ENCODE measurements around the gene BSCL2. TPM values are rescaled to one million over a fixed set of nuclear protein-coding genes. Genes with fewer than 3 reads are reported as not detected.
A peak's percentile ranks its signal among the peaks of the same experiment; 100 is the strongest.

The BSCL2 gene
- total and polyA plus RNA-seq, 2 of the 13 experiments (the other 11 are each of a cell fraction or from before 2014, with no cell fraction given) = 19.5 to 21.1 TPM

DNA sequence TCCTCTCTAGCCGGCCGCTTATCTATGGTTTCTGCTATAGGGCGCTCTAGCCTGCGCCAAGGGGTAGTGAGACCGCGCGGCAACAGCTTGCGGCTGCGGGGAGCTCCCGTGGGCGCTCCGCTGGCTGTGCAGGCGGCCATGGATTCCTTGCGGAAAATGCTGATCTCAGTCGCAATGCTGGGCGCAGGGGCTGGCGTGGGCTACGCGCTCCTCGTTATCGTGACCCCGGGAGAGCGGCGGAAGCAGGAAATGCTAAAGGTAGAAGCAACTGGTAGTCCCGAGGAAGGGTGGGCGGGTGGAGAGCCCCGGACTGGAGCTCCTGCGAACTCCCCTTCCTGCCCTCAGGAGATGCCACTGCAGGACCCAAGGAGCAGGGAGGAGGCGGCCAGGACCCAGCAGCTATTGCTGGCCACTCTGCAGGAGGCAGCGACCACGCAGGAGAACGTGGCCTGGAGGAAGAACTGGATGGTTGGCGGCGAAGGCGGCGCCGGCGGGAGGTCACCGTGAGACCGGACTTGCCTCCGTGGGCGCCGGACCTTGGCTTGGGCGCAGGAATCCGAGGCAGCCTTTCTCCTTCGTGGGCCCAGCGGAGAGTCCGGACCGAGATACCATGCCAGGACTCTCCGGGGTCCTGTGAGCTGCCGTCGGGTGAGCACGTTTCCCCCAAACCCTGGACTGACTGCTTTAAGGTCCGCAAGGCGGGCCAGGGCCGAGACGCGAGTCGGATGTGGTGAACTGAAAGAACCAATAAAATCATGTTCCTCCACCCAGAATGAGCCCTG, 35.4 kb downstream of the BSCL2 start, which contains the start of the genes LBHD1 and UQCC3 (continued):
- TF ChIP-seq, protein P1, sequence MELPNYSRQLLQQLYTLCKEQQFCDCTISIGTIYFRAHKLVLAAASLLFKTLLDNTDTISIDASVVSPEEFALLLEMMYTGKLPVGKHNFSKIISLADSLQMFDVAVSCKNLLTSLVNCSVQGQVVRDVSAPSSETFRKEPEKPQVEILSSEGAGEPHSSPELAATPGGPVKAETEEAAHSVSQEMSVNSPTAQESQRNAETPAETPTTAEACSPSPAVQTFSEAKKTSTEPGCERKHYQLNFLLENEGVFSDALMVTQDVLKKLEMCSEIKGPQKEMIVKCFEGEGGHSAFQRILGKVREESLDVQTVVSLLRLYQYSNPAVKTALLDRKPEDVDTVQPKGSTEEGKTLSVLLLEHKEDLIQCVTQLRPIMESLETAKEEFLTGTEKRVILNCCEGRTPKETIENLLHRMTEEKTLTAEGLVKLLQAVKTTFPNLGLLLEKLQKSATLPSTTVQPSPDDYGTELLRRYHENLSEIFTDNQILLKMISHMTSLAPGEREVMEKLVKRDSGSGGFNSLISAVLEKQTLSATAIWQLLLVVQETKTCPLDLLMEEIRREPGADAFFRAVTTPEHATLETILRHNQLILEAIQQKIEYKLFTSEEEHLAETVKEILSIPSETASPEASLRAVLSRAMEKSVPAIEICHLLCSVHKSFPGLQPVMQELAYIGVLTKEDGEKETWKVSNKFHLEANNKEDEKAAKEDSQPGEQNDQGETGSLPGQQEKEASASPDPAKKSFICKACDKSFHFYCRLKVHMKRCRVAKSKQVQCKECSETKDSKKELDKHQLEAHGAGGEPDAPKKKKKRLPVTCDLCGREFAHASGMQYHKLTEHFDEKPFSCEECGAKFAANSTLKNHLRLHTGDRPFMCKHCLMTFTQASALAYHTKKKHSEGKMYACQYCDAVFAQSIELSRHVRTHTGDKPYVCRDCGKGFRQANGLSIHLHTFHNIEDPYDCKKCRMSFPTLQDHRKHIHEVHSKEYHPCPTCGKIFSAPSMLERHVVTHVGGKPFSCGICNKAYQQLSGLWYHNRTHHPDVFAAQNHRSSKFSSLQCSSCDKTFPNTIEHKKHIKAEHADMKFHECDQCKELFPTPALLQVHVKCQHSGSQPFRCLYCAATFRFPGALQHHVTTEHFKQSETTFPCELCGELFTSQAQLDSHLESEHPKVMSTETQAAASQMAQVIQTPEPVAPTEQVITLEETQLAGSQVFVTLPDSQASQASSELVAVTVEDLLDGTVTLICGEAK (IDR thresholded peaks at IDR 0.05) = no peak
- TF ChIP-seq, protein P1 (CRISPR knock-in tag; IDR thresholded peaks at IDR 0.05) = peak; percentile 72; the same call in 1 of the 2 replicates
- TF ChIP-seq MZF1 (CRISPR knock-in tag; IDR thresholded peaks at IDR 0.05; ENCODE audit: borderline replicate concordance) = 0 out of 2 replicates have a peak, but pooled peaks have one; percentile 19
- TF ChIP-seq TCF7L2 (IDR thresholded peaks at IDR 0.05; ENCODE audit: low read depth, low read length) = no peak
- TF ChIP-seq ZSCAN29 (CRISPR knock-in tag; conservative IDR thresholded peaks at IDR 0.05) = no peak; the same call in 1 of the 2 replicates
- no peak for TF ChIP-seq ZNF790 (CRISPR knock-in tag; IDR thresholded peaks at IDR 0.05; ENCODE audit: borderline replicate concordance)
- TF ChIP-seq WIZ (CRISPR knock-in tag; IDR thresholded peaks at IDR 0.05) = peak; percentile 84
- no peak for TF ChIP-seq RCOR2 (CRISPR knock-in tag; IDR thresholded peaks at IDR 0.05)
- peak; percentile 83; the same call in 1 of the 2 replicates for TF ChIP-seq ZNF446 (CRISPR knock-in tag; IDR thresholded peaks at IDR 0.05)
- TF ChIP-seq, protein P2, sequence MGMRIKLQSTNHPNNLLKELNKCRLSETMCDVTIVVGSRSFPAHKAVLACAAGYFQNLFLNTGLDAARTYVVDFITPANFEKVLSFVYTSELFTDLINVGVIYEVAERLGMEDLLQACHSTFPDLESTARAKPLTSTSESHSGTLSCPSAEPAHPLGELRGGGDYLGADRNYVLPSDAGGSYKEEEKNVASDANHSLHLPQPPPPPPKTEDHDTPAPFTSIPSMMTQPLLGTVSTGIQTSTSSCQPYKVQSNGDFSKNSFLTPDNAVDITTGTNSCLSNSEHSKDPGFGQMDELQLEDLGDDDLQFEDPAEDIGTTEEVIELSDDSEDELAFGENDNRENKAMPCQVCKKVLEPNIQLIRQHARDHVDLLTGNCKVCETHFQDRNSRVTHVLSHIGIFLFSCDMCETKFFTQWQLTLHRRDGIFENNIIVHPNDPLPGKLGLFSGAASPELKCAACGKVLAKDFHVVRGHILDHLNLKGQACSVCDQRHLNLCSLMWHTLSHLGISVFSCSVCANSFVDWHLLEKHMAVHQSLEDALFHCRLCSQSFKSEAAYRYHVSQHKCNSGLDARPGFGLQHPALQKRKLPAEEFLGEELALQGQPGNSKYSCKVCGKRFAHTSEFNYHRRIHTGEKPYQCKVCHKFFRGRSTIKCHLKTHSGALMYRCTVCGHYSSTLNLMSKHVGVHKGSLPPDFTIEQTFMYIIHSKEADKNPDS (CRISPR knock-in tag; IDR thresholded peaks at IDR 0.05) = no peak
- TF ChIP-seq, protein P3, sequence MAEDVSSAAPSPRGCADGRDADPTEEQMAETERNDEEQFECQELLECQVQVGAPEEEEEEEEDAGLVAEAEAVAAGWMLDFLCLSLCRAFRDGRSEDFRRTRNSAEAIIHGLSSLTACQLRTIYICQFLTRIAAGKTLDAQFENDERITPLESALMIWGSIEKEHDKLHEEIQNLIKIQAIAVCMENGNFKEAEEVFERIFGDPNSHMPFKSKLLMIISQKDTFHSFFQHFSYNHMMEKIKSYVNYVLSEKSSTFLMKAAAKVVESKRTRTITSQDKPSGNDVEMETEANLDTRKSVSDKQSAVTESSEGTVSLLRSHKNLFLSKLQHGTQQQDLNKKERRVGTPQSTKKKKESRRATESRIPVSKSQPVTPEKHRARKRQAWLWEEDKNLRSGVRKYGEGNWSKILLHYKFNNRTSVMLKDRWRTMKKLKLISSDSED (CRISPR knock-in tag; IDR thresholded peaks at IDR 0.05) = no peak
- TF ChIP-seq NBN (conservative IDR thresholded peaks at IDR 0.05) = no peak
- TF ChIP-seq ZBTB1 (CRISPR knock-in tag; IDR thresholded peaks at IDR 0.05; ENCODE audit: borderline replicate concordance) = no peak
- no peak for TF ChIP-seq NFRKB (IDR thresholded peaks at IDR 0.05)
- TF ChIP-seq, protein P4, sequence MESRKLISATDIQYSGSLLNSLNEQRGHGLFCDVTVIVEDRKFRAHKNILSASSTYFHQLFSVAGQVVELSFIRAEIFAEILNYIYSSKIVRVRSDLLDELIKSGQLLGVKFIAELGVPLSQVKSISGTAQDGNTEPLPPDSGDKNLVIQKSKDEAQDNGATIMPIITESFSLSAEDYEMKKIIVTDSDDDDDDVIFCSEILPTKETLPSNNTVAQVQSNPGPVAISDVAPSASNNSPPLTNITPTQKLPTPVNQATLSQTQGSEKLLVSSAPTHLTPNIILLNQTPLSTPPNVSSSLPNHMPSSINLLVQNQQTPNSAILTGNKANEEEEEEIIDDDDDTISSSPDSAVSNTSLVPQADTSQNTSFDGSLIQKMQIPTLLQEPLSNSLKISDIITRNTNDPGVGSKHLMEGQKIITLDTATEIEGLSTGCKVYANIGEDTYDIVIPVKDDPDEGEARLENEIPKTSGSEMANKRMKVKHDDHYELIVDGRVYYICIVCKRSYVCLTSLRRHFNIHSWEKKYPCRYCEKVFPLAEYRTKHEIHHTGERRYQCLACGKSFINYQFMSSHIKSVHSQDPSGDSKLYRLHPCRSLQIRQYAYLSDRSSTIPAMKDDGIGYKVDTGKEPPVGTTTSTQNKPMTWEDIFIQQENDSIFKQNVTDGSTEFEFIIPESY (CRISPR knock-in tag; IDR thresholded peaks at IDR 0.05) = no peak

All from HepG2 (cell line).